Adrenal gland (tissue), 5 donors: ENCODE results near the gene IFT22.

Source experiments
- CTCF ChIP-seq, 6 experiments: fragments of 450-650 bp in 4 of 6; fragments of 200-600 bp in 2 of 6; sonication (generic) in 1 of 6; IDR thresholded peaks; 1 replicate in 5 of 6; 2 replicates in 1 of 6; pipeline versions ENCODE4 v1.5.1 to v1.8.0; 2016 to 2021; ENCODE audit warnings: antibody characterized with exemption in 6 of 6, mild to moderate bottlenecking in 2 of 6, moderate library complexity in 1 of 6
- POLR2A ChIP-seq, 2 donors: fragments of 450-650 bp; IDR thresholded peaks; one replicate each; pipeline ENCODE4 v1.6.1; 2017; ENCODE audit warnings: antibody characterized with exemption in 2 of 2, mild to moderate bottlenecking in 2 of 2, moderate library complexity in 1 of 2
- donor health status: DM: no; HTN: no; CAD: no.

GRCh38 chr7:101299511-101300464 is 21.8 kb downstream of the IFT22 start:
- TF ChIP-seq POLR2A (IDR thresholded peaks at IDR 0.05) (no peak), CTCF (IDR thresholded peaks at IDR 0.05) (no peak)
